CD4-positive, alpha-beta T cell treated with Interleukin-17A for 4 hours (primary cell): ENCODE data around the gene PXT1.
A peak's percentile ranks its signal among the peaks of the same experiment; 100 is the strongest.
"Not testable (repeated sequence)": the region's sequence is repeated elsewhere in the genome, so short reads cannot be mapped to it uniquely, and the experiment has no call there.

Experiments used
- DNase-seq: peaks from one replicate; pipeline ENCODE4 v3.0.0-alpha.2; 2020; ENCODE audit warnings: mixed read lengths

The PXT1 gene, protein sequence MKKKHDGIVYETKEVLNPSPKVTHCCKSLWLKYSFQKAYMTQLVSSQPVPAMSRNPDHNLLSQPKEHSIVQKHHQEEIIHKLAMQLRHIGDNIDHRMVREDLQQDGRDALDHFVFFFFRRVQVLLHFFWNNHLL

DNA sequence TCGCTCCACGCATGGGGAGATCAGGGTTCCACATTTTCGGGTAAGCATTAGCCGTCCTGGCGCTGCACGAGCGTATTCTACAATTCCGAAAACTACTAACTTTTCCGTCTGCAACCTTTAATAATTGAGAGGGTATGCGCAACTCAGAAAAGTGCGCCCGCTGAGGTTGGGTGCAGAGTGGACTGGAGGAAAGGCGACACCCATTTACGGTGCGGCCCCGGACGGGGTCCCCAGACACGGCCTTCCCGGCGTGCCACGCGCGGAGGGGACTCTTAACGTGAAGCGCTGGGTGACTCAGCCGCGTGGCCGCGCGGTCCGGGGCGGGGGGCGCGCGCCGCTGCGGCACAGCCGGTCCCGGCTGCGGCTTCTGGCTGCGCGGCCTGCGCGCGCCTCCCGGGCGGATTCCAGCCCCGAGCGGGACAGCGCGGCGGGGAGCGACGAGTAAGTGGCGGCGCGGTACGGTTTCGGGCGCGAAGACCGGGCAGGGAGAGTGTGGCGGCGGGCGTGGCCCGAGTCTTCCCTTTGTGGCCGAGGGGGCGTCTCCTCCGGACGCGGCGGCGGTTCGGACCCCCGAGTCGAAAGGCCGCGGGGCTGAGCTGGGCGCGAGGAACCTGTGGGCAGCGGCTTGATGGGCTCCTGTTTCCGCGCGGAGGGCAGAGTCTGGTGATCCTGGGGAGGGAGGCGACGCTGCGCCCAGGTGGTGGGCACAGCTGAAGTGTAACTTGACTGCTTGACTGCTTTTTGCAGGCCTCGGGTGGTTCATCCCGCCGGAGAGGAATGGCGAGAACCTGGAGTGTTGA lies at the start of gene PXT1, which contains the start of gene KCTD20:
TSS of gene PXT1 (minus strand) at position 184 of the 800 bp plus-strand sequence. CDS start 16,772 bp downstream, outside the sequence.
TSS of gene KCTD20 (plus strand) at position 330 of the 800 bp plus-strand sequence. CDS start 27,098 bp downstream, outside the sequence.
- peak; percentile 90 for DNase-seq

DNA sequence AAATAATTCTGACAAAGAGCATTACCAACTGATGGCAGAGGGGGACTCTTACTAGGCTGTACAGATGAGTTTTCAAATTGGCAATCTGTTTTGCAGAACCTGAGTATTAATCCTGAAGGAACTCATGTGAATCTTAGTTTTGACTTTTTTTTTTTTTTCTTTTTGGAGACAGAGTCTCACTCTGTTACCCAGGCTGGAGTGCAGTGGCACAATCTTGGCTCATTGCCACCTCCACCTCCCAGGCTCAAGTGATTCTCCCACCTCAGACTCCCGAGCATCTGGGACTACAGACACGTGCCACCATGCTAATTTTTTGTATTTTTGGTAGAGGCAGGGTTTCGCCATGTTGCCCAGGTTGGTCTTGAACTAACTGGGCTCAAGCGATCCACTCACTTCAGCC lies 49.4 kb upstream of the PXT1 start:
- no peak for DNase-seq

DNA sequence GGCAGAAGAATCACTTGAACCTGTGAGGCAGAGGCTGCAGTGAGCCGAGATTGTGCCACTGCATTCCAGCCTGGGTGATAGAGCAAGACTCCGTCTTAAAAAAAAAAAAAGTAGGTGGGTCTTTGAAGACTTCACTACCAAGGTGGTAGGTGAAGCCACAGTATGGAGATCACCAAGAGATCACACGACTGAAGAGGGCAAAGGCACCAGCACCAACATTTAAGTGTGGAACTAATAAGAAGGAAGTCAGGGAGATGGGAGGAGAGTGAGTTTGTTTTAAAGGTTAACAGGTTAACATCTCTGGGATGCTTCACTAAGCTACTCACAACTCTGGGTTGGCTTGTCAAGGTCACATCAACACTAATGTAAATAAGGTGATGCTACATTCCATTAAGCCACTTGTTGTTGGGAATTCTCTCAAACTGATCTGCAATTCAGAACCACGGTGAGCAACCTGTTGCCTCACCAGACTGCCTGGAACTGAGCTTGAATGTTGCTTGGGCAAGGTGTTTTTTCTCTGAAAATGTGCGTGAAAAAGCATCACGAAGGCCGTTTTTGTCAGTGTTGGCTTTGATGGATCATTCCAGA lies 48.8 kb upstream of the PXT1 start:
- no peak for DNase-seq

DNA sequence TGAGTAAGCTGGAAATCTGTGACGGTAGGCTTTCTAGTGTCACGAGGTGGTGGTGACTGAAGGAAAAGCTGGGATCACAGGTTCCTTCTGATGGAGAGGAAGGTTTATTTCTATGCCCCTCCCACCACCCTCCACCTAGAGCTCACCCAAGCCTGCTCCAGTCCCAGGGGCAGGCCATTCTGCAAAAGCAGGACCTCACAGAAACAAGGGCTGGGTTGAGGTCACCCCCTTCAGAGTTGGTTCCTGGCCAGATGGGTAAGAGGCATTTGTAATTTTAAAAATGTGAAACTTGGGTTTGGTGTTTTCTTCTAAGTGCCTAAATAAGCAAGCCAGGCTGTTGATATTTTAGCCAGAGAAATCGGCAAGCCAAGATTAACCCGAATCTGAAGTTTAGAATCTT lies 46.8 kb upstream of the PXT1 start:
- DNase-seq, result no peak

DNA sequence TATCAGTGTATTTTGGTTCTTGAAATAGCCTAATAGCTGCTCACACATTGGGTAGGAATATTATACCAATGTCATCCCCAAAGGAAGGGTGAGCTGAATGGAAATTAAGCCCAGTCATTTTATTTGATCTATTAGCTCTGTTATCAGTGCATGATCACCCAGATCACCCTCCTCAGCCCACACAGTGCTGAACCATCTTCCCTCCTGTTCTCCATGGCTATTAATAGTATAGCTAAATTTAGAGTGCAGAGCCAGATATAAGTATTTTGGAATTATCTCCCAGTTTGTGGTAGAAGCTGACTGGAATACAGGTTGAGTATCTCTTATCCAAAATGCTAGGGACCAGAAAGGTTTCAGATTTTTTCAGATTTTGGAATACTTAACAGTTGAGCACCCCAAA lies 45.6 kb upstream of the PXT1 start:
- DNase-seq, result no peak

DNA sequence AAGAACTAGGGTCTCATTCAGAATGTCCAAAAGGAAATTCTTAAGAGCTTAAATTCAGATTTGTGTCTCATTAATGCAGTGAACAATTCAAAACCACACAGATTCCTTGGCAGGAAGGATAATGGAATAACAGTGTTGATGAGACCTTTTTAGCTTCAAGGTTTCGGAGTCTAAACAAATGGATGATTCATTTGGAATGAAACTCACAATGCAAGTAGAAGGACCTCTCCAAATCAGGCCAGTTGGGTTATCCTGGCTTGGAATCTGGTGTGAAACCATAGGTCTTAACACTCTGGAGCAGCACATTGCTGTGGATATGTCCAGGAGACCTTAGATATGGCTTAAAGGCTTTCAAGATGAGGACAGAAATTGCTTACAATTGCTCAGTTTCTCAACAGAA lies 45.0 kb upstream of the PXT1 start:
- no peak for DNase-seq

DNA sequence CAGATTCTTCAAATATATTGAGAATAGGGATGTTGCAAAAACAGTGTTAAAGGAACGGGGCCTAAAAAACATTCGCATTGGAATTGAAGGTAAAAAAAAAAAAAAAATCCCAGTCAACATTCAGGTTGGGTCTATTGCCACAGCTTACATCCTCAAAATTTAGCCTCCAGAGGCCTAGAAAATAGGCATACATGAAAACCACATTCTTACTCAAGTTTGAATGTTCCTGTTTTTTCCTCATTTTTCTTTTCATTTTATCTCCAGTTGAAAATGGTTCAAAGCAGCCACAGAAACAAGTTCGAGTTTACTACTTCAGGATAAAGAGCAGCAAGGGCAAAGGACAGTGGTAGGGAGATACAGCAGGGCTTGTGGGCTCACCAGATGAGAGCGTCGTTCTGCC lies 42.1 kb upstream of the PXT1 start:
- no peak for DNase-seq

DNA sequence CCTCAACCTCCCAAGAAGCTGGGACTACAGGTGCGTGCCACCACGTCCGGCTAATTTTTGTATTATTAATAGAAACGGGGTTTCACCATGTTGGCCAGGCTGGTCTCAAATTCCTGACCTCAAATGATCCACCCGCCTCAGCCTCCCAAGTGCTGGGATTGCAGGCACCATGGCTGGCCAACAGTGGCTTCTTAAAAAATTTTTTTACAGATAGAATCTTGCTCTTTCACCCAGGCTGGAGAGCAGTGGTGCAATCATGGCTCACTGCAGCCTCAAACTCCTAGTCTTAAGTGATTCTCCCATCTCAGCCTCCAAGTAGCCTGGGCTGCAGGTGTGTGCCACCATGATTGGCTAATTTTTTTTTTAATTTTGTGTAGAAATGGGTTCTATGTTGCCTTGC lies 40.7 kb upstream of the PXT1 start:
- DNase-seq, result not testable (repeated sequence)

DNA sequence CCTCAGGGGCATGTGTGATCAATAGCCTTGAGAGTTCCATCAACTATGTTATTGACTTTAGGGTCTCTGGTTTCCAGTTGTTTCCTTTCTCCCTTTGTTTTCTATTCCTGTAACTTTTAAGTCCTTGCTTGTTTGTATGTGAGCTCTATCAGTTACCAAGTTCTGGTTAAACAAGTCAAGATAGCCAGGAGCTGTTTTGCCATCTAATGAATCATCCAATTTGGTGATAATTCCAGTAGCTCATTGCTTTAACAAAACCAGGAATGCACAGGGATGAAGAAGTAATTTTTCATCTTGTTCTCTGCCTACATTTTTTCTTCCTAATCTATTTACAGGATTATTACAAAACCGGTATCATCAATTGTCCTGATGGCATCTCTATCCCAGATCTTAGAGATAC lies 36.6 kb upstream of the PXT1 start:
- no peak for DNase-seq

DNA sequence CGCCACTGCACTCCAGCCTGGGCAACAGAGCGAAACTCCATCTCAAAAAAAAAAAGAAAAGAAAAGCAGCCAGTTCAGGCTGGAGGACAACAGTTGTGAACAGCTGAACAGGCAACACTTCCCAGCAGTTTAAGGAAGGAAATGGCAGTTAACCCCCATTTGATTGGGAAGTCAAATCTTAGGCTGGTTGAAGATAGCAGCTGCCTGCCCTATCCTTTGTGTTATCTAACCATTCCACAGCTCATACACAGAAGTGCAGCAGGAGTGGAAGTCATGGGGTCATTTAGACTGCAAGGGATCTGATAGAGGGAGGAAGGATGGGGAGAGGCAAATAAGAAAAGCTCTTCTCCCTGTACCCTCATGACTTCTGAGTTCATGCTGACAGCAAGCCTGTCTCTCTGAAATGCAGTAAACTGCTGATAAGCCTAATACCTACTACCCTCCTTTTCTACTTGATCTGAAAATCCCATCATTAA lies 35.4 kb upstream of the PXT1 start:
- DNase-seq, result no peak

DNA sequence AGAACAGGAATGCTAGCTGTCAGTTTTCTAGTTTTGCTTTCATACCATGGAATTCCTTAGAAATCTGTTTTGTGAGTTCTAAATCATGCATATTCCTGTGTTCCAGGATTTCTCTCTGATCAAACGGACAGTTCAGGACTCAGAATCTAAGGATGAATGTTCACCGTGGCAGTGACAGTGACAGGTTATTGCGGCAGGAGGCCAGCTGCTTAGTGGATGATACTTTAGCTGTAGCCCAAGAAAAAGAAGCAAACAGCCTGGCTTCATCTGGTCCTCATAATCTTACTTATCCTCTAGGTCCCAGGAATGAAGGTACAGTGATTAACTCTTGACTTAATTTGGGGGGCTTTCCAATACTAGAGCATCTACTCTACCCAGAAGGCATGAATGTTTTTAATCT lies 27.3 kb upstream of the PXT1 start:
- DNase-seq, result no peak

DNA sequence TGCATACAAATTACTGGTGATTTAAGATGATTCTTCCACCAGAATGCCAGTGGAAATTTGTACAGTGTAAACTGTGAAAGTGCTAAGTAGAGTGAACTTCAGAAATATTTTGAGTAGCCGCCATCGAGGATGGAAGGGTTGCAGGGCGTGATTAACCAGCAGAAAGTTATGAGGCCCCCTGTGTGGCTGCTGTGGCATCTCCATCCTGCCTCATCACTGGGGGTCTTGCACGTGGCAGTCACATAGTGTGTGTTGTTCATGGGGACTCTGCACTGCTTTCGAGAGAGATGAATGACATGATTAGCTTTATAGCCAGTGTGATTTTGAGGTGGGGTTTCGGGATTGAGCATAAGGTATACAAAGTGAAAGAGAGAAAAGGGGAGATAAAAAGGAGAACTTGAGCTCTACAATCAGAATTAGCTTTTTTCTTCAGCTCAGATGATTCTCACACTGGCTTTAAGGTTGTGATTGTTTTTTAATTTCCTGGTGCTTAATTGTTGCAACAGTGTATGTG lies 26.6 kb upstream of the PXT1 start:
- DNase-seq, result no peak

DNA sequence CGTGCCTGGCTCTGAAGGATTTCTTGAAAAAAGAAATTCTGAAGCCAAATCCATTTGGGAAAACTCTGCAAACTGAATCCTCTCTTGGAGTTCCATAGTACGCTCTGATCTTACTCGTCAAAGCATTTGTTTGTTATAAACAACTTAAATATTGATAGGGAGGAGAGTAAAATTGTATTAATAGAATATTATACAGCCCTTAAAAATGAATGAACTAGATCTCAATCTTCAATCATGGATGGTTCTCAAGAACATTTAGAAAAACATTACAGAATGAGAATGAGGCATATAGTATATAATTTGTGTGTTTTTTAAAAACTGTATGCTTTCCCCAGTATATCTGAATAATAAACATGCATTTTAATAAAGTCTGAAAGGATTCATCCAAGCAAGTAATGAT lies 25.0 kb upstream of the PXT1 start:
- no peak for DNase-seq

DNA sequence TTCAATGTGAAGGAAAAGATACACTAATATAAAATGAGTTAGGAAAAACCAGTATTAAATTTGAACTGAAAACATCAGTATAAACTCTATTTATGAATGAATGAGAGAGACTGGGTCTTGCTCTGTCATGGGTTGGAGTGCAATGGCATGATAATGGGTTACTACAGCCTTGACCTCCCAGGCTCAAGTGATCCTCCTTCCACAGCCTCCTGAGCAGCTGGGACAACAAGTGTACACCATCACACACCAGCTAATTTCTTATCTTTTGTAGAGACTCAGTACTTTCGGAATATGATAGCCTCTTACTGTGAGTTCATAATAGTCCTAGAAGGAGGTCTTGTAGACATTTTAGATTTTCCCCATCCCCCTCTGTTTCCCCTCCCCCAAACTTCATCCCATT lies 21.6 kb upstream of the PXT1 start:
- DNase-seq, result no peak

DNA sequence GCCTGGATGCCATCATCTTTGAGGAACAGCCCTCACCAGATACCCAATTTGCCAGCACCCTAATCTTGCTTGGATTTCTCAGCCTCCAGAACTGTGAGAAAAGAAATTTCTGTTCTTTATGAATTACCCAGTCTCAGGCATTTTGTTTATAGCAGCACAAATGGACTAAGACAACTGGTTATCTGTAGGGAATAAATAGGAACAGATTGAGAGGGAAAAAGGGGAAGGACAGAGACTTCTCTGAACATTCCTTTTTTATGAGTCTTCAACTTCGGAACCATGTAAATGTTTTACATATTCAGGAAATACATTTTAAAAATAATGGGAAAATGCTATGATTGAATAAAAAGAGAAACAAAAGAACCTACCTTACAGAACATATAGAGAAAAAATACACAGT lies 21.0 kb upstream of the PXT1 start:
- DNase-seq, result no peak

DNA sequence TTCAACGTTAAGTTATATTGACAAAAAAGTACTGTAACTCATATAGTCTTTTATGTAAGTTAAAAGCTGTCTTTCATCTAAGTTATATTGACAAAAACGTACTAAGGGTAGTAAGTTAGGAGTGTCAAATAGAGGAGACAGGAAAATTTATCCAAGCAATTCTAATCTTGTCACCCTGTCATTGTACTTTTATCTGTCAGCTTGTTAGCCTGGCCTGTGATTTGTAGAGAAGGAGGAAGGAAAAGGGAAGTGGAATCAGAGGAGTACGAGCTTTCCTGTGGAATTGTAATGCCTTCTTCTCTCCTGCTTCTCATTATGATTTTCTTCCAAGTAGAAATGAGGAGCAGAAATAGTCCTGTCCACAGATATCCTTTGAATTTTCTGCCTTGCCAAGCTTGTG lies 19.0 kb upstream of the PXT1 start:
- no peak for DNase-seq

DNA sequence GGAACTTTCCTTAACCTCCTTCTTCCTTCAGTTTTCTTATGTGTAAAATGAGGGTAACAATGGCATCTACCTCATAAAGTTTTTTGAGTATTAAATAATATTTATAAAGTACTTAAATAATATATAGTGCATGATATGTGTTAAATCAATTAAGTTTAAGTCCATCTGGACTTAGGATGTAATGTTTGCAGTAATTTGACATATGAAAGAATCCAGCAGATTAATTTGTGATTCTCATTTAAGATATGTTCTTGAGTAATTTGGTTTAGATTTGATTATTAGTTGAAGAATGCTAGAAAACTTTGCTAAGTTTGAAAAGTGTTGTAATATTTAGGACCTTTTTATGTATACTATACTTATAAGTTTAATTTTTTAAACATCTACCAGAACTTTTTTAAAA lies 18.3 kb upstream of the PXT1 start:
- no peak for DNase-seq

DNA sequence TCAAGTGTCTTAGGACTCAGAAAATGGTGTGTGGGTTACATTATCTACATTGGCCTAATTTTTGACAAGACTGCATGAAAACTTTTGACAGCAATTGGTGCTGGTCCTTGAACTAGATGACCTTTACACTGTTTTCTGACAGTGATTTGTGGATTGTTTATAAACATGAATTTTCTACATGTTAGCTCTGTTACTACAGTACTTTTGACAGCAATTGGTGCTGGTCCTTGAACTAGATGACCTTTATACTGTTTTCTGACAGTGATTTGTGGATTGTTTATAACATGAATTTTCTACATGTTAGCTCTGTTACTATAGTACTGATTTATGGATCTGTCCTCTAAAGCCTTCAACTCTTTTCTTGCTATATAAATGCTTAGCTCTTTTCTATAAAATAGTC lies 16.8 kb upstream of the PXT1 start:
- no peak for DNase-seq

DNA sequence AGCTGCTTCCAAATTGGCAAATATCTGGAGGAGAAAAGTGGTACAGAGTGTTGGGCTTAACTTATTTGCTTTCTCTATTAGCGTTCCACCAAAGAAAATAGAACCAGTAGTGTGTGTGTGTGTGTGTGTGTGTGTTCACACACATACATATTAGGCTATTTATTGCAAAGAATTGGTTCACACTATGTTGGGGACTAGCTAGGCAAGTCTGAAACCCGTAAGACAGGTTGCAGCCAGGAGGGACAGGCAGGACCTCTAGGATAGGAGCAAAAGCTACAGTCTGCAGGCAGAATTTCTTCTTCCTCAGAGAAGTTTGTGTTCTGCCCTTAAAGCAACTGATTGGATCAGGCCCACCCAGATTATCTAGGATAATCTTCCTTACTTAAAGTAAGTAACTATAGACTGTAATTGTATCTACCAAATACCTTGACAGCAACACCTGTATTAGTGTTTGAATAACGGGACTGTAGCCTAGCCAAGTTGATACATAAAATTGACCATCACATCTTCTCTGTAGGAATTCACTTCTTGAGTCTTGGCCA lies 12.9 kb upstream of the PXT1 start:
- DNase-seq, result no peak

DNA sequence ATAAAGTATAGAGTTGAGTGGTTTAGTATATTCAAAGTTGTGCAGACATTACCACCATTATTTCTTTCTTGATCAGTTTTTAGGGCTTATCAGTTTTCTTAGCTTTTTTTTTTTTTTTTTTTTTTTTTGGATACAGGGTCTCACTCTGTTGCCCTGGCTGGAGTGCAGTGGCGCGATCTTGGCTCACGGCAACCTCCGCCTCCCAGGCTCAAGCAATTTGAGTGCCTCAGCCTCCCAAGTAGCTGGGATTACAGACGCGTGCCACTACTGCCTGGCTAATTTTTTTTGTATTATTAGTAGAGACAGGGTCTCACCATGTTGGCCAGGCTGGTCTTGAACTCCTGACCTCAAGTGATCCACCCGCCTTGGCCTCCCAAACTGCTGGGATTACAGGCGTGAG lies 10.2 kb upstream of the PXT1 start:
- DNase-seq, result not testable (repeated sequence)

DNA sequence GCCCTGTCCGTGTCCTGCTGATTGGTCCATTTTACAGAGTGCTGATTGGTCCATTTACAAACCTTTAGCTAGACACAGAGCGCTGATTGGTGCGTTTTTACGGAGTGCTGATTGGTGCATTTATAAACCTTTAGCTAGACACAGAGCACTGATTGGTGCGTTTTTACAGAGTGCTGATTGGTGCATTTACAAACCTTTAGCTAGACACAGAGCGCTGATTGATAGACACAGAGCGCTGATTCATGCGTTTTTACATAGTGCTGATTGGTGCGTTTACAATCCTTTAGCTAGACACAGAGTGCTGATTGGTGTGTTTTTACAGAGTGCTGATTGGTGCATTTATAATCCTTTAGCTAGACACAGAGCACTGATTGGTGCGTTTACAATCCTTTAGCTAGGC lies 6.5 kb upstream of the PXT1 start:
- DNase-seq, result not testable (repeated sequence)

DNA sequence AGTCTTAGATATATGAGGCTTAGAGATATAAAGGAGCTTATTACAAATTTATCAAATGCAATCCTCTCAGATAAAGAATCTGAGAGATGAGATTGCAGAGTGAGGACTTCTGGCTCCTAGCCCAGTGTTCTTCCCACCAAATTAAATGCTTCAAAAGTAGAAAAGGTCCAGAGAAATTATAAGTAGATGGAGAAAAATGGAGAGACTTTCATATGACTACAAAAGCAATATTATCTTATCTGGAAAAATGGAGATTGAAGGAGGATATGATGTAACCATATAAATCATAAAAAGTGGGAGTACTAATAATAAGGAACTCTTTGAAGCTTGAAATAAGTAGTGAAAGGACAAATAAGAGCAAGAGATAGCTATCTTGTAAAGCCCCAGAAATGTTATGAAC lies 3.0 kb upstream of the PXT1 start:
- no peak for DNase-seq

DNA sequence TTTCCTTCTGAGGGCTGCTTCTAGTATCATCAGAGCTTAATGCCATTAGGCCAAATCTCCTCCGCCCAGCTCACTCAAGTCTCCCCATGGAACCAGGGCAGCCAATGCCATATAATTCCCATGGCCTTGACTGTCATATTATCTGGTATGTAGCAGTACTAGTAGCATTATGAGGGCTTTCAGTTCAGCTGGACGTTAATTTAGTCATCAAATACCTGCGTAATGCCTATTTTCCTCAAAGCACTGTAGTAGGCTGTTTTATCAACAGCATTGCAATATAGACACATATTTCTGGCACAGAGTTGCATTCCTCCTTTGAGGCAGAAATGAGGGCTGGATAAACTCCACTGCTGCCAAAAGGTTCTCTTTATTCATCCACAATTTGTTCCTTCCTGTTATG lies 1.8 kb upstream of the PXT1 start:
- DNase-seq, result no peak
